ENCODE data around the gene TCEANC.

DNA sequence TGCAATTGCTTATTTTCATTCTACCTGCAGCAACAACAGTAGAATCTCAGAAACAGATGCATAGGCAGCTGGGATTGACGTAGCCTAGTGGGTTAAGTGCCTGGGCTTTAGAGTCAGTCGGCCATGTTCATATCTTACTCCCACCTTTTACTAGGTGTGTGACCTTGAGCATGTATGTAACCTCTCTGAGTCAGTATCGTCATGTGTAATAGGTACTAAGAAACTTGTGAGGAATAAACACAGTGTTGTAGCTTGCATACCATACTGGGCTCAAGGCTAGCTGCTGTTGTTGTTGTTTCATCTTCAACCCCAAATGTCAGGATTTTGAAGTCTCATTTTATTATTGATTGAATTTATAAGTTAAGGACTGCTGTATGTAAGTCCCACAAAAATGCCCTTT, 50.2 kb downstream of the TCEANC start:
- TF ChIP-seq, protein P1, sequence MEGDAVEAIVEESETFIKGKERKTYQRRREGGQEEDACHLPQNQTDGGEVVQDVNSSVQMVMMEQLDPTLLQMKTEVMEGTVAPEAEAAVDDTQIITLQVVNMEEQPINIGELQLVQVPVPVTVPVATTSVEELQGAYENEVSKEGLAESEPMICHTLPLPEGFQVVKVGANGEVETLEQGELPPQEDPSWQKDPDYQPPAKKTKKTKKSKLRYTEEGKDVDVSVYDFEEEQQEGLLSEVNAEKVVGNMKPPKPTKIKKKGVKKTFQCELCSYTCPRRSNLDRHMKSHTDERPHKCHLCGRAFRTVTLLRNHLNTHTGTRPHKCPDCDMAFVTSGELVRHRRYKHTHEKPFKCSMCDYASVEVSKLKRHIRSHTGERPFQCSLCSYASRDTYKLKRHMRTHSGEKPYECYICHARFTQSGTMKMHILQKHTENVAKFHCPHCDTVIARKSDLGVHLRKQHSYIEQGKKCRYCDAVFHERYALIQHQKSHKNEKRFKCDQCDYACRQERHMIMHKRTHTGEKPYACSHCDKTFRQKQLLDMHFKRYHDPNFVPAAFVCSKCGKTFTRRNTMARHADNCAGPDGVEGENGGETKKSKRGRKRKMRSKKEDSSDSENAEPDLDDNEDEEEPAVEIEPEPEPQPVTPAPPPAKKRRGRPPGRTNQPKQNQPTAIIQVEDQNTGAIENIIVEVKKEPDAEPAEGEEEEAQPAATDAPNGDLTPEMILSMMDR (tag by site-specific recombination; IDR thresholded peaks at IDR 0.05), result no peak
- TF ChIP-seq ZNF335 (tag by site-specific recombination; conservative IDR thresholded peaks at IDR 0.05), result no peak
